Activated CD4-positive, alpha-beta T cell treated with anti-CD3 and anti-CD28 coated beads, Interleukin-2, amount 50 U/mL, for 4 hours (primary cell): Measurements from ENCODE around the gene APOL5.
A peak's percentile ranks its signal among the peaks of the same experiment; 100 is the strongest.
"Not testable (repeated sequence)": the region's sequence is repeated elsewhere in the genome, so short reads cannot be mapped to it uniquely, and the experiment has no call there.

Experiments used
- DNase-seq, 2 experiments: peaks; one replicate each; pipeline ENCODE4 v3.0.0-alpha.2; 2020

Gene APOL5

GRCh38 chr22:35717572-35717971, at the start of gene APOL5:
APOL5 (plus strand) TSS chr22:35717872; CDS start chr22:35717872, 0 bp downstream.
- no peak for DNase-seq

GRCh38 chr22:35674335-35674734, 43.3 kb upstream of the APOL5 start:
- no peak for DNase-seq

- DNase-seq = not testable (repeated sequence)
These were observed 41.6 kb upstream of the APOL5 start for GRCh38 chr22:35676065-35676464.

- no peak for DNase-seq
These were observed 40.0 kb upstream of the APOL5 start for GRCh38 chr22:35677460-35678187.

- DNase-seq = no peak
These were observed 38.8 kb upstream of the APOL5 start for GRCh38 chr22:35678836-35679235.

GRCh38 chr22:35679492-35679891, 38.2 kb upstream of the APOL5 start:
- DNase-seq = peak; percentile 51 to 56

- no peak for DNase-seq
These were observed 36.1 kb upstream of the APOL5 start for GRCh38 chr22:35681454-35682052.

GRCh38 chr22:35683560-35683959, 34.1 kb upstream of the APOL5 start:
- no peak for DNase-seq

GRCh38 chr22:35684270-35684700, 33.4 kb upstream of the APOL5 start:
- DNase-seq = no peak

GRCh38 chr22:35684732-35685131, 32.9 kb upstream of the APOL5 start:
- DNase-seq = no peak

- DNase-seq = no peak
These were observed 31.9 kb upstream of the APOL5 start for GRCh38 chr22:35685731-35686130.

- DNase-seq = no peak
These were observed 31.4 kb upstream of the APOL5 start for GRCh38 chr22:35686298-35686697.

- no peak for DNase-seq
These were observed 30.2 kb upstream of the APOL5 start for GRCh38 chr22:35687461-35687860.

- no peak for DNase-seq
These were observed 28.6 kb upstream of the APOL5 start for GRCh38 chr22:35688913-35689675.

GRCh38 chr22:35690001-35690400, 27.7 kb upstream of the APOL5 start:
- no peak for DNase-seq

GRCh38 chr22:35695202-35695601, 22.5 kb upstream of the APOL5 start:
- DNase-seq = no peak

GRCh38 chr22:35697142-35697541, 20.5 kb upstream of the APOL5 start:
- no peak for DNase-seq

GRCh38 chr22:35699852-35700251, 17.8 kb upstream of the APOL5 start:
- DNase-seq = not testable (repeated sequence)

GRCh38 chr22:35703861-35704584, 13.6 kb upstream of the APOL5 start:
- no peak for DNase-seq

- no peak for DNase-seq
These were observed 12.5 kb upstream of the APOL5 start for GRCh38 chr22:35705141-35705540.

GRCh38 chr22:35708453-35708852, 9.2 kb upstream of the APOL5 start:
- no peak for DNase-seq

GRCh38 chr22:35708917-35709316, 8.8 kb upstream of the APOL5 start:
- DNase-seq = no peak

- no peak for DNase-seq
These were observed 6.3 kb upstream of the APOL5 start for GRCh38 chr22:35711336-35711735.
